Lower leg skin (tissue), 4 donors: ENCODE data around the gene PPIL6. TPM values are rescaled to one million over a fixed set of nuclear protein-coding genes. Genes with fewer than 3 reads are reported as not detected.

ENCODE experiments used
- total RNA-seq, 4 donors: library from RNA; depleted of rRNA; stranded (reverse); fragments of >200 nt; gene quantifications; one replicate each; pipeline ENCODE4 v1.1.0, GENCODE V29; 2016

The PPIL6 gene
- total RNA-seq, 4 donors from 2014 or later = 1.5 to 9.1 (median 2.3) TPM

Other genes starting within 250 kb of the PPIL6 start
- gene CD164, start 58.2 kb downstream of the PPIL6 start, total RNA-seq = 100 to 1,000 TPM; 136 to 179 (median 147) TPM
- 10 to 100 TPM; 17.4 to 24.9 (median 20.8) TPM for gene SMPD2, start 96 bp upstream of the PPIL6 start, total RNA-seq
- gene MICAL1, start 15.1 kb upstream of the PPIL6 start, total RNA-seq = 10 to 100 TPM; 17.9 to 29.5 (median 27.3) TPM
- gene ZBTB24, start 42.6 kb upstream of the PPIL6 start, total RNA-seq = 10 to 100 TPM in 2 of 4 donors, 1 to 10 TPM in 2; 8.4 to 11.8 (median 10.1) TPM